ENCODE data around the gene ZNF773. TPM values are rescaled to one million over a fixed set of nuclear protein-coding genes. Genes with fewer than 3 reads are reported as not detected.

The ZNF773 gene
- total RNA-seq, 4 donors from 2014 or later: 7.1 to 18.9 (median 16.6) TPM

Small RNA genes within 50 kb of the gene (small RNA-seq; reads per million reads assigned to genes)
- gene VN1R107P: 0 reads per million in 3 donors

Other genes with a start within 250 kb of the ZNF773 start
- 10 to 100 TPM; 46.1 to 75.0 (median 50.1) TPM for gene ZNF460, start 219.5 kb upstream of the ZNF773 start, total RNA-seq
- gene ZNF543, start 179.5 kb upstream of the ZNF773 start, total RNA-seq: 1 to 10 TPM; 6.6 to 9.1 (median 8.3) TPM
- gene ZNF304, start 148.7 kb upstream of the ZNF773 start, total RNA-seq: 10 to 100 TPM in 1 of 4 donors, 1 to 10 TPM in 3; 7.1 to 12.4 (median 8.5) TPM
- gene TRAPPC2B, start 136.4 kb upstream of the ZNF773 start, total RNA-seq: 10 to 100 TPM; 12.9 to 29.5 (median 20.2) TPM
- 1 to 10 TPM; 1.4 to 3.3 (median 2.8) TPM for gene ZNF547, start 136.4 kb upstream of the ZNF773 start, total RNA-seq
- gene ZNF548, start 110.1 kb upstream of the ZNF773 start, total RNA-seq: 10 to 100 TPM; 20.2 to 26.3 (median 23.6) TPM
- gene ZNF17, start 88.8 kb upstream of the ZNF773 start, total RNA-seq: 1 to 10 TPM; 6.1 to 9.6 (median 8.8) TPM
- 1 to 10 TPM; 2.5 to 6.4 (median 4.6) TPM for gene ZNF749, start 64.6 kb upstream of the ZNF773 start, total RNA-seq
- gene VN1R1, start 42.8 kb upstream of the ZNF773 start, total RNA-seq: 1 to 10 TPM in 3 of 4 donors, under 1 TPM in 1; 0.65 to 1.8 (median 1.3) TPM
- 10 to 100 TPM in 1 of 4 donors, 1 to 10 TPM in 3; 7.1 to 11.5 (median 9.0) TPM for gene ZNF772, start 22.4 kb upstream of the ZNF773 start, total RNA-seq
- 10 to 100 TPM in 2 of 4 donors, 1 to 10 TPM in 2; 9.3 to 17.8 (median 12.4) TPM for gene ZNF419, start 12.2 kb upstream of the ZNF773 start, total RNA-seq
- gene ZNF549, start 27.4 kb downstream of the ZNF773 start, total RNA-seq: 1 to 10 TPM; 3.7 to 6.7 (median 6.4) TPM
- gene ZNF550, start 59.9 kb downstream of the ZNF773 start, total RNA-seq: 1 to 10 TPM; 3.7 to 6.7 (median 4.2) TPM
- gene ZNF416, start 79.0 kb downstream of the ZNF773 start, total RNA-seq: 1 to 10 TPM; 3.3 to 6.0 (median 4.9) TPM
- 1 to 10 TPM; 3.7 to 9.8 (median 6.4) TPM for gene ZIK1, start 84.2 kb downstream of the ZNF773 start, total RNA-seq
- 1 to 10 TPM; 1.2 to 6.9 (median 2.8) TPM for gene ZNF530, start 99.9 kb downstream of the ZNF773 start, total RNA-seq
- gene ZNF134, start 114.3 kb downstream of the ZNF773 start, total RNA-seq: 10 to 100 TPM; 14.5 to 31.3 (median 22.1) TPM
- 10 to 100 TPM in 2 of 4 donors, 1 to 10 TPM in 2; 9.4 to 14.8 (median 11.0) TPM for gene ZNF211, start 133.2 kb downstream of the ZNF773 start, total RNA-seq
- gene ZSCAN4, start 169.0 kb downstream of the ZNF773 start, total RNA-seq: not detected
- 1 to 10 TPM; 6.2 to 8.4 (median 6.9) TPM for gene ZNF551, start 182.0 kb downstream of the ZNF773 start, total RNA-seq
- 1 to 10 TPM; 5.0 to 8.7 (median 7.1) TPM for gene ZNF154, start 209.3 kb downstream of the ZNF773 start, total RNA-seq
- 10 to 100 TPM in 1 of 4 donors, 1 to 10 TPM in 3; 8.3 to 13.4 (median 9.8) TPM for gene ZNF671, start 227.7 kb downstream of the ZNF773 start, total RNA-seq
- 10 to 100 TPM in 3 of 4 donors, 1 to 10 TPM in 1; 9.8 to 19.1 (median 14.1) TPM for gene ZNF776, start 246.9 kb downstream of the ZNF773 start, total RNA-seq